Measurements from ENCODE around the gene PRRX2.

DNA sequence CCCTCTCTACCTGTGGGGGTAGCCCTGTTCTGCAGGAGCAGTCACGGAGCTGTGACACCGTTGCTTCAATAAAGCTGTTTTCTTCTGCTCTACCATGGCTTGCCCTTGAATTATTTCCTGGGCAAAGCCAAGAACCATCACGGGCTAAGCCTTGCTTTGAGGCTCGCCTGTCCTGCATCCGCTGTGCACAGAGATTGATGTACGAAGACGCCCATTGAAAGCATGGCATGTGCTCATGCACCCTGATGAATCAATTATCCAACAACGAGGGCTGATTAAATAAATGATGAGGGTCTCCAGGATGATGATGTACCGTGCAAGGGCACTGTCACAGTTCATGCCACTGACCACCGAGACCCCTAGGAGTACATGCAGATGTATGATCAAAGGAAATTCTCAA is 66.7 kb downstream of the PRRX2 start:
- TF ChIP-seq, protein P1, sequence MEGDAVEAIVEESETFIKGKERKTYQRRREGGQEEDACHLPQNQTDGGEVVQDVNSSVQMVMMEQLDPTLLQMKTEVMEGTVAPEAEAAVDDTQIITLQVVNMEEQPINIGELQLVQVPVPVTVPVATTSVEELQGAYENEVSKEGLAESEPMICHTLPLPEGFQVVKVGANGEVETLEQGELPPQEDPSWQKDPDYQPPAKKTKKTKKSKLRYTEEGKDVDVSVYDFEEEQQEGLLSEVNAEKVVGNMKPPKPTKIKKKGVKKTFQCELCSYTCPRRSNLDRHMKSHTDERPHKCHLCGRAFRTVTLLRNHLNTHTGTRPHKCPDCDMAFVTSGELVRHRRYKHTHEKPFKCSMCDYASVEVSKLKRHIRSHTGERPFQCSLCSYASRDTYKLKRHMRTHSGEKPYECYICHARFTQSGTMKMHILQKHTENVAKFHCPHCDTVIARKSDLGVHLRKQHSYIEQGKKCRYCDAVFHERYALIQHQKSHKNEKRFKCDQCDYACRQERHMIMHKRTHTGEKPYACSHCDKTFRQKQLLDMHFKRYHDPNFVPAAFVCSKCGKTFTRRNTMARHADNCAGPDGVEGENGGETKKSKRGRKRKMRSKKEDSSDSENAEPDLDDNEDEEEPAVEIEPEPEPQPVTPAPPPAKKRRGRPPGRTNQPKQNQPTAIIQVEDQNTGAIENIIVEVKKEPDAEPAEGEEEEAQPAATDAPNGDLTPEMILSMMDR (optimal IDR thresholded peaks at IDR 0.05 in 1 of 3, IDR thresholded peaks at IDR 0.05 in 1 of 3, conservative IDR thresholded peaks at IDR 0.05 in 1 of 3; ENCODE audit: extremely low read depth in 1 of 3, insufficient read depth in 2 of 3, low read length in 3 of 3) = no peak
- no peak for TF ChIP-seq EZH2 (IDR thresholded peaks at IDR 0.05; ENCODE audit: low read length)
